K562 (cell line): Measurements from ENCODE around the gene GJD4. TPM values are rescaled to one million over a fixed set of nuclear protein-coding genes. Genes with fewer than 3 reads are reported as not detected.
A peak's percentile ranks its signal among the peaks of the same experiment; 100 is the strongest.

Experiments used
- ATAC-seq: fragments of 200-7000 bp; cut with Tn5 transposase; 3 replicates; pipeline ENCODE4 v1.9.1; 2020; ENCODE audit warnings: moderate library complexity
- BruUV-seq: library from RNA; stranded (reverse); fragments of 400-500 nt; replicated peaks from 2 replicates; lab custom pipeline; 2021; lab: Mats Ljungman, UMichigan
- CTCF ChIA-PET: fragments of 300-600 bp; formaldehyde crosslinking; extraction: SDS; loops from one replicate; lab custom pipeline; 2021; ENCODE audit warnings: low intra/inter-chr PET ratio; lab: Yijun Ruan, JAX
- POLR2A ChIA-PET: fragments of 300-600, 350-650 bp; sonication (Branson Sonifier 250); formaldehyde crosslinking; extraction: SDS; loops from one replicate; lab custom pipeline; 2021; ENCODE audit warnings: antibody characterized with exemption, inconsistent platforms; lab: Yijun Ruan, JAX
- DNase-seq, 4 experiments: peaks; one replicate each; pipeline versions ENCODE4 v3.0.0 to v3.0.0-alpha.2; 2011 to 2018; ENCODE audit warnings: low spot score in 3 of 4, mixed read lengths in 3 of 4; ENCODE audit errors: extremely low read depth in 1 of 4
- FAIRE-seq: peaks from 2 replicates; lab custom pipeline; 2011; peaks lifted over from hg19 to GRCh38; lab: Jason Lieb, UNC
- H2AFZ ChIP-seq: 2 replicates; pipeline ENCODE4 v1.6.0; 2011; ENCODE audit warnings: low read depth, low read length, control low read depth, inconsistent platforms
- H3K27ac ChIP-seq: fragments of 200-600 bp; 3 replicates; pipeline ENCODE4 v1.8.0; 2011; ENCODE audit warnings: low read depth, mild to moderate bottlenecking, control low read depth, inconsistent platforms, low read length, moderate library complexity, mixed read lengths; ENCODE audit errors: extremely low read depth
- H3K27me3 ChIP-seq, 2 experiments: fragments of 300-600 bp in 1 of 2; 2 replicates in 1 of 2; 3 replicates in 1 of 2; pipeline versions ENCODE4 v1.6.0 to v1.8.0; 2011; ENCODE audit warnings: inconsistent platforms in 2 of 2, low read length in 2 of 2, mild to moderate bottlenecking in 1 of 2, mixed read lengths in 1 of 2, moderate library complexity in 1 of 2; ENCODE audit not compliant: control insufficient read depth in 2 of 2, insufficient read depth in 2 of 2
- H3K36me3 ChIP-seq: fragments of 300-600 bp; 3 replicates; pipeline ENCODE4 v1.8.0; 2011; ENCODE audit warnings: mild to moderate bottlenecking, low read length, inconsistent platforms; ENCODE audit not compliant: control insufficient read depth, insufficient read depth
- H3K4me1 ChIP-seq, 2 experiments: fragments of 200-600 bp in 1 of 2; replicated peaks in 1 of 2; 2 replicates in 1 of 2; 3 replicates in 1 of 2; pipeline versions ENCODE4 v1.5.1 to v1.8.0; 2011; ENCODE audit warnings: inconsistent platforms in 2 of 2, low read length in 2 of 2, mild to moderate bottlenecking in 1 of 2, mixed read lengths in 1 of 2, moderate library complexity in 1 of 2; ENCODE audit not compliant: control insufficient read depth in 2 of 2, insufficient read depth in 2 of 2
- H3K4me2 ChIP-seq: 2 replicates; pipeline ENCODE4 v1.6.1; 2011; ENCODE audit warnings: low read length, control low read depth, inconsistent platforms, mixed read lengths; ENCODE audit not compliant: insufficient read depth
- H3K4me3 ChIP-seq: fragments of 200-600 bp; sonication (generic), shearing (Covaris generic); 2 replicates; pipeline ENCODE4 v1.5.1; 2016; ENCODE audit warnings: control low read depth, inconsistent platforms
- H3K79me2 ChIP-seq: fragments of 200-600 bp; 3 replicates; pipeline ENCODE4 v1.8.0; 2011; ENCODE audit warnings: low read length, inconsistent platforms; ENCODE audit not compliant: control insufficient read depth, insufficient read depth
- H3K9ac ChIP-seq, 2 experiments: 2 replicates each; pipeline versions ENCODE4 v1.6.0 to v1.6.1; 2011; ENCODE audit warnings: low read depth in 2 of 2, low read length in 2 of 2, control low read depth in 1 of 2, inconsistent platforms in 1 of 2, mild to moderate bottlenecking in 1 of 2, mixed read lengths in 1 of 2; ENCODE audit not compliant: insufficient read depth in 1 of 2
- H3K9me1 ChIP-seq: one replicate; pipeline ENCODE4 v1.6.0; 2011; ENCODE audit warnings: inconsistent platforms, mild to moderate bottlenecking, low read length, moderate library complexity; ENCODE audit not compliant: control insufficient read depth, insufficient read depth
- H3K9me3 ChIP-seq: replicated peaks from 2 replicates; pipeline ENCODE4 v1.5.1; 2011; ENCODE audit warnings: low read depth, low read length, inconsistent platforms; ENCODE audit not compliant: control insufficient read depth, insufficient read depth
- H4K20me1 ChIP-seq: replicated peaks from 2 replicates; pipeline ENCODE4 v1.6.1; 2011; ENCODE audit warnings: low read length, inconsistent platforms, mixed read lengths; ENCODE audit not compliant: control insufficient read depth, insufficient read depth
- ARHGAP35 ChIP-seq: fragments of 450-650 bp; IDR thresholded peaks from 2 replicates; pipeline ENCODE4 v1.6.1; 2018; ENCODE audit not compliant: partially characterized antibody
- C11orf30 ChIP-seq: fragments of 450-650 bp; IDR thresholded peaks from 2 replicates; pipeline ENCODE4 v1.6.1; 2016; ENCODE audit warnings: low read depth, mild to moderate bottlenecking
- CHAMP1 ChIP-seq: fragments of 450-650 bp; IDR thresholded peaks from 2 replicates; pipeline ENCODE4 v1.6.1; 2016; ENCODE audit warnings: mild to moderate bottlenecking
- DACH1 ChIP-seq: fragments of 450-650 bp; IDR thresholded peaks from 2 replicates; pipeline ENCODE4 v1.6.1; 2018; ENCODE audit not compliant: partially characterized antibody
- HLTF ChIP-seq: fragments of 450-650 bp; IDR thresholded peaks from 2 replicates; pipeline ENCODE4 v1.6.1; 2016
- MAFF ChIP-seq: IDR thresholded peaks from 2 replicates; pipeline ENCODE4 v1.6.1; 2012; ENCODE audit warnings: low read length, improper control_type of control experiment
- MCM5 ChIP-seq: fragments of 450-650 bp; IDR thresholded peaks from 2 replicates; pipeline ENCODE4 v1.6.1; 2016; ENCODE audit warnings: low read depth
- NEUROD1 ChIP-seq: fragments of 150-350 bp; IDR thresholded peaks from 2 replicates; pipeline ENCODE4 v1.6.1; 2014; ENCODE audit warnings: borderline replicate concordance, low read length, low read depth; ENCODE audit not compliant: partially characterized antibody
- RFX5 ChIP-seq: IDR thresholded peaks from 2 replicates; pipeline ENCODE4 v1.6.1; 2011; ENCODE audit warnings: low read depth, mild to moderate bottlenecking, improper control_type of control experiment, low read length
- SNAPC5 ChIP-seq: fragments of 250-450 bp; sonication (Bioruptor Pico); IDR thresholded peaks from 2 replicates; pipeline ENCODE4 v1.8.0; 2021; ENCODE audit warnings: moderate library complexity, mild to moderate bottlenecking, inconsistent platforms
- TARDBP ChIP-seq: fragments of 450-650 bp; IDR thresholded peaks from 2 replicates; pipeline ENCODE4 v1.6.1; 2016
- ZBTB49 ChIP-seq: sonication (generic); formaldehyde crosslinking; IDR thresholded peaks from 2 replicates; pipeline ENCODE4 v1.8.0; 2022; ENCODE audit warnings: missing genetic modification reagents, mild to moderate bottlenecking, borderline replicate concordance
- ZNF24 ChIP-seq: fragments of 450-650 bp; IDR thresholded peaks from 2 replicates; pipeline ENCODE4 v1.6.1; 2016
- ZNF316 ChIP-seq: fragments of 450-650 bp; IDR thresholded peaks from 2 replicates; pipeline ENCODE4 v1.6.1; 2016
- WGBS: fragments of 100-300 bp; shearing (Covaris generic); methylation state at CpG from one replicate; pipeline ENCODE4 v1.1.6; 2016; ENCODE audit warnings: low coverage, mixed read lengths; ENCODE audit not compliant: insufficient coverage; ENCODE audit errors: missing lambda C conversion rate; 5-methylcytosine and 5-hydroxymethylcytosine counted together
- in situ Hi-C: fragments of 300-500 bp; cut with MboI; formaldehyde crosslinking; loops from 4 replicates; pipeline ENCODE4 v1.15.0; 2018; ENCODE audit warnings: inconsistent platforms, mixed read lengths
- intact Hi-C: fragments of 100-400 bp; cut with micrococcal nuclease; formaldehyde crosslinking; loops from 2 replicates; pipeline ENCODE4 v1.14.2; 2022
- polyA plus RNA-seq, 8 experiments: library from polyadenylated mRNA; depleted of rRNA in 4 of 8; stranded (reverse) in 5 of 8; unstranded in 3 of 8; fragments of >200 nt; fragmentation: Nextera tagmentation in 2 of 8; fragmentation: Illumina TruSeq in 1 of 8; extraction: Ambion mirVana in 2 of 8; extraction: Trizol in 1 of 8; gene quantifications; 2 replicates each; pipeline versions ENCODE4 v1.2.1 to v1.2.3, GENCODE V29; 2011 to 2014; ENCODE audit warnings: inconsistent platforms in 1 of 8, missing spikeins in 1 of 8
- total RNA-seq, 7 experiments: library from RNA; depleted of rRNA in 6 of 7; stranded (reverse); fragments of >200 nt in 6 of 7; fragmentation: Illumina TruSeq in 2 of 7; extraction: Trizol in 2 of 7; gene quantifications; 2 replicates each; pipeline versions ENCODE4 v1.2.1 to v1.2.3, GENCODE V29; 2011 to 2021; ENCODE audit warnings: low replicate concordance in 1 of 7
- TF ChIP-seq, protein P1 (sequence below): fragments of 250-450 bp; sonication (Bioruptor Pico); IDR thresholded peaks from 2 replicates; pipeline ENCODE4 v1.5.0; 2020; ENCODE audit warnings: mild to moderate bottlenecking, borderline replicate concordance

The GJD4 gene
- total and polyA plus RNA-seq, 9 of the 15 experiments (the other 6 are each of a cell fraction or from before 2014, with no cell fraction given), result not detected

- TF ChIP-seq HLTF (no peak), ARHGAP35 (no peak), ZNF316 (peak; percentile 42; the same call in 1 of the 2 replicates), MCM5 (no peak), SNAPC5 (no peak), RFX5 (no peak), DACH1 (peak; percentile 29), ZNF24 (no peak), C11orf30 (peak; percentile 31; the same call in 1 of the 2 replicates), TARDBP (no peak), NEUROD1 (no peak), ZBTB49 (no peak), CHAMP1 (no peak), MAFF (peak; percentile 18; the same call in 1 of the 2 replicates)
- TF ChIP-seq, protein P1, sequence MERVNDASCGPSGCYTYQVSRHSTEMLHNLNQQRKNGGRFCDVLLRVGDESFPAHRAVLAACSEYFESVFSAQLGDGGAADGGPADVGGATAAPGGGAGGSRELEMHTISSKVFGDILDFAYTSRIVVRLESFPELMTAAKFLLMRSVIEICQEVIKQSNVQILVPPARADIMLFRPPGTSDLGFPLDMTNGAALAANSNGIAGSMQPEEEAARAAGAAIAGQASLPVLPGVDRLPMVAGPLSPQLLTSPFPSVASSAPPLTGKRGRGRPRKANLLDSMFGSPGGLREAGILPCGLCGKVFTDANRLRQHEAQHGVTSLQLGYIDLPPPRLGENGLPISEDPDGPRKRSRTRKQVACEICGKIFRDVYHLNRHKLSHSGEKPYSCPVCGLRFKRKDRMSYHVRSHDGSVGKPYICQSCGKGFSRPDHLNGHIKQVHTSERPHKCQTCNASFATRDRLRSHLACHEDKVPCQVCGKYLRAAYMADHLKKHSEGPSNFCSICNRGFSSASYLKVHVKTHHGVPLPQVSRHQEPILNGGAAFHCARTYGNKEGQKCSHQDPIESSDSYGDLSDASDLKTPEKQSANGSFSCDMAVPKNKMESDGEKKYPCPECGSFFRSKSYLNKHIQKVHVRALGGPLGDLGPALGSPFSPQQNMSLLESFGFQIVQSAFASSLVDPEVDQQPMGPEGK (CRISPR knock-in tag), result no peak
- DNase-seq, result no peak
These were observed 26.6 kb upstream of the GJD4 start for GRCh38 chr10:35578618-35578956.

More at GRCh38 chr10:35578618-35578956, 26.6 kb upstream of the GJD4 start:
- H3K4me3 ChIP-seq, result no peak overlapping the region
- no TSS peak for BruUV-seq
- peaks cover 3% of the 10 kb centered on the region; the same call in 1 of the 3 replicates for H3K36me3 ChIP-seq
- intact Hi-C loops, result no loop called here
- FAIRE-seq (no peak), ATAC-seq (no peak)
- H4K20me1 ChIP-seq, result no peaks in the 10 kb centered on the region
- in situ Hi-C loops, result no loop called here
- ChIA-PET POLR2A (interaction anchor here (1.4 kb wide), 1 partner anchor 14 kb away, joined by 4 read pairs; no protein-coding TSS in a partner anchor), CTCF (no interaction called here)
- H3K4me2 ChIP-seq, result no peak overlapping the region
- H3K4me1 ChIP-seq, result no peaks in the 10 kb centered on the region
- no peak overlapping the region for H2AFZ ChIP-seq
- no peak overlapping the region for H3K9ac ChIP-seq
- WGBS, result 4% methylated on average over 4 of the region's 4 CpGs
- H3K27ac ChIP-seq, result no peak overlapping the region
- no peaks in the 10 kb centered on the region for H3K9me3 ChIP-seq
- H3K9me1 ChIP-seq, result no peaks in the 10 kb centered on the region
- H3K79me2 ChIP-seq, result no peaks in the 10 kb centered on the region
- H3K27me3 ChIP-seq, result peaks cover 17% of the 10 kb centered on the region in 2 experiments
